Hematopoietic multipotent progenitor cell treated with erythropoietin and hydrocortisone succinate and interleukin-3 and kit ligand, for 4 days (in vitro differentiated cells): ENCODE measurements around the gene BRD3.
A peak's percentile ranks its signal among the peaks of the same experiment; 100 is the strongest.

Source experiments
- DNase-seq: peaks from one replicate; pipeline ENCODE4 v3.0.0-alpha.2; 2015

Gene BRD3

GRCh38 chr9:134035041-134036039 is 32.5 kb downstream of the BRD3 start:
- no peak for DNase-seq

- DNase-seq, result no peak
Observed at GRCh38 chr9:134034215-134035040, 33.4 kb downstream of the BRD3 start.

GRCh38 chr9:134033516-134034214 is 34.2 kb downstream of the BRD3 start:
- no peak for DNase-seq

GRCh38 chr9:134032456-134033222 is 35.2 kb downstream of the BRD3 start:
- DNase-seq, result no peak

- no peak for DNase-seq
Observed at GRCh38 chr9:134031783-134032182, 36.0 kb downstream of the BRD3 start.

- no peak for DNase-seq
Observed at GRCh38 chr9:134030821-134031470, 36.9 kb downstream of the BRD3 start.

GRCh38 chr9:134029248-134030226 is 38.3 kb downstream of the BRD3 start:
- no peak for DNase-seq

GRCh38 chr9:134028575-134029247 is 39.1 kb downstream of the BRD3 start:
- DNase-seq, result no peak

GRCh38 chr9:134028076-134028475 is 39.8 kb downstream of the BRD3 start:
- DNase-seq, result no peak

- no peak for DNase-seq
Observed at GRCh38 chr9:134027561-134027960, 40.3 kb downstream of the BRD3 start.

- no peak for DNase-seq
Observed at GRCh38 chr9:134026981-134027380, 40.8 kb downstream of the BRD3 start.

GRCh38 chr9:134026581-134026980 is 41.2 kb downstream of the BRD3 start:
- no peak for DNase-seq

GRCh38 chr9:134025606-134026541 is 42.0 kb downstream of the BRD3 start:
- DNase-seq, result peak; percentile 71

- peak; percentile 98 for DNase-seq
Observed at GRCh38 chr9:134024828-134025605, 42.8 kb downstream of the BRD3 start, which contains the start of gene BRD3OS. Gene BRD3OS (plus strand): TSS chr9:134025481. CDS start chr9:134026748, 1,267 bp downstream.

GRCh38 chr9:134024214-134024792 is 43.5 kb downstream of the BRD3 start:
- DNase-seq, result no peak

- DNase-seq, result no peak
Observed at GRCh38 chr9:134014946-134015345, 52.9 kb downstream of the BRD3 start.

GRCh38 chr9:134011401-134011800 is 56.4 kb downstream of the BRD3 start:
- DNase-seq, result no peak
